HG03565 (cell line): Measurements from ENCODE around the gene GPER1.
"Not testable (repeated sequence)": the region's sequence is repeated elsewhere in the genome, so short reads cannot be mapped to it uniquely, and the experiment has no call there.

Source experiments
- ATAC-seq: cut with Tn5 transposase; IDR thresholded peaks from one replicate; pipeline ENCODE4 v1.9.1; 2021; ENCODE audit warnings: mild to moderate bottlenecking, moderate library complexity; ENCODE audit not compliant: unreplicated experiment

GPER1 gene

GRCh38 chr7:1087952-1088920, at the start of gene GPER1:
Gene GPER1 (plus strand): TSS chr7:1088113. CDS start chr7:1091729, 3,616 bp downstream.
- no peak for ATAC-seq

- not testable (repeated sequence) for ATAC-seq
Measured at GRCh38 chr7:1040233-1040632, 47.7 kb upstream of the GPER1 start.

- no peak for ATAC-seq
Measured at GRCh38 chr7:1040790-1041189, 47.1 kb upstream of the GPER1 start.

GRCh38 chr7:1041551-1042491, 46.1 kb upstream of the GPER1 start:
- ATAC-seq, result no peak

DNA sequence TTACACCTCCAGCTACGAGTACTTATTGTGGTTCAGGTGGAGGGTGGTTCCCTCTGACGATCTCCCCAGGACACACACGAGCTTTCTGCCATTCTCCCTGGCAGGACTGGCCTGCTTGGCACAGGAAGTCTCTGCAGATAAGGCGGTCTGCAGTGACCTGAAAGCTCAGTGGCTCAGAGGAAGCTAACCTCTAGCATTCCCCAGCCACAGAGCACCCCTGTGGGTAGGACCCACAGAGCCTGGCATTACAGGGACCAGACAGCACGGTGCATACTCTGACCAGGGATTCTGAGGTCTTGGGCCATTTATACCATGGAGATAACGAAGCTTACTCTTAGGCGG, 45.5 kb upstream of the GPER1 start:
- no peak for ATAC-seq

- no peak for ATAC-seq
Measured at GRCh38 chr7:1043552-1044188, 44.2 kb upstream of the GPER1 start.

DNA sequence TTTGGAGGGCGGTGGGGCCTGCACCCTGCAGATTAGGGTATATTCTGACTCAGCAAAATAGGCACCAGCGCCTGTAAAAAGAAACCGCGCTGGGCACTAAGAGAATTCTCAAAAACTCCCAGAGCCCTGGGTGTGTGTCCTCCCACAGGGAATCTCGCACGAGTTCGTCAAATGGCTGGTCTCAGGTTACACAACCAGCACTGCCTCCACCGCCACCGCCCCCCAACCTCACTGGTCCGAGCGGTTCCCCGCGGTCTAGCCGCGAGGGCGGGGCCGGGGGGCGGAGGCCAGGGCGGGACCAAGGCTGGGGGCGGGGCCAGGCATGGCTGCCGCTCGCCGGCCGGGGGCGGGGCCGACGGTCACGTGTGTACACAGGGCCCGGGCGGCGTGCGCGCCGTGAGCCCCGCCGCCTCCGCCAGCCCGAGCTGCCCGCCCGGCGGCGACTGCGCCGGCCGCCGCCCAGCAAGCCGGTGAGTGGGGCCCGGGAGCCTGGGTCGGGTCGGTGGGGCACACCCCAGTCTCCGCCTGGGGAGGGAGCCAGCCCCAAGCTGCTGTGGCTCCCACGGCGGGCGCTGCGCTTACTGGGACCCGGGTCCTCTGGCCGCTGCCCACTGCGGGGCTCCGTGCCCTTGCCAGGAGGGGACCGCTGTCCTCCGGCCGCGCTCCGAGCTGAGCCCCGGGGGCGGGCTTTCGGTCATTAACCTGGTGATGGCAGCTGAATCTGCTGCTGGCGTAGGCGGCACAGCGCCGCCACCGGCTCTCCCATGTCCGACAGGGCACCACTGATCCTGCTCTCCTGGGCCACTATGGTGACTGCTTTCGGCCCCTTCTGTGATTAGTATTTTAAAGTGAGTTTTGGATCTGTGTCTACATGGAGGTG, 43.5 kb upstream of the GPER1 start, which contains the start of gene GPR146:
GPR146 (plus strand) TSS at position 358 of the 880 bp plus-strand sequence. CDS start 12,970 bp downstream, outside the sequence.
- peak; percentile 64 for ATAC-seq

- ATAC-seq, result no peak
Measured at GRCh38 chr7:1045069-1046063, 42.5 kb upstream of the GPER1 start.

- ATAC-seq, result no peak
Measured at GRCh38 chr7:1046722-1047679, 40.9 kb upstream of the GPER1 start.

DNA sequence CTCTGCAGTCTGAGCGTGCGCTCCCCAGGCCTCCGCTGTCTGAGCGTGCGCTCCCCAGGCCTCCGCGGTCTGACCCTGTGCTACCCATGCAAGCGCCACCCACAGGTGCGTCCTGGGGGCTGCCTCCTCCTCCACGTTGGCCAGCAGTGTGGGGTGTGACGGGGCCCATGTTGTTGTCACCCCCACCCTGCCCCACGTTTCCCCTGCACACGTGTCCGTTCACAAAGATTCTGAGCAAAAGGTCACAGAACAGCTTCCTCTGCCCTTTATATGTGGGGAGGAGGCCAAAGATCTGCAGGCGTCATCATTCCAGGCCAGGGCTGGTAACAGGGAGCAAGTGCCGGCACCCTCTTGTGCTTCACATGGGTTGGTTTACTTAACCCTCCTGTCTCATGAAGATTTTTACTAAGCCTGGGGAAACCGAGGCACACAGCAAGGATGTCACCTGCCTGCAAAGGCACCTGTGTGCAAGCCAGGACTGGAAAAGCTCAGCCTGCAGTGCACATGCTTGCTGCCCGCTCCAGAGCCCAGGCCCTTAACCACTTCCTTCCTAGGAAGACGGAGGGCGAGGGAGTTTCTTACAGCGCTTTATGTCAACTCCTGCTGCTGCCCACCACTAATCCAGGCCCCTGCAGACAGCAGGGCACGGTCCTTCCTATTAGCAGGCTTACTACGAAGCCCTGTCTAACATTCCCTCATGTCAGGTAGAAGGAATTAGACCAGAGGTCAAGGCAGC, 38.7 kb upstream of the GPER1 start:
- no peak for ATAC-seq

DNA sequence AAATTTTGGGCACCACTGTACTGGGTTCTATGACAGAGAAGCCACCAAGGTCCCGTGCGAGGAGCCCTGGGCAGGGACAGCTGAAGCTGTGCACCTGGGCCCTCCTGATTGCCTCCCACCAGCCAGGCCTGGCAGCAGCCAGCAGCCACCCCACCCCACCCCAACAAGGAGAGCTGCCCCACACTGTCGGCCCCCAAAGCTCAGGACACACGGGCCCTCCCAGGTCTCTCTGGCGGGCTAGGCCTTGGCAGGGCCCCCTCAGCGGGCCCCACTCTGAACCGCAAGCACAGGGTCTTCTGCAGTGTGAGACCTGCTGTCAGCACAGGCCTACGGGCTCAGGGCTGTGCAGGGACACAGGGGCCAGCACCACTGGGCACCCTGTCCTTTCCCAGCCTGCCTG, 38.1 kb upstream of the GPER1 start:
- ATAC-seq, result no peak

DNA sequence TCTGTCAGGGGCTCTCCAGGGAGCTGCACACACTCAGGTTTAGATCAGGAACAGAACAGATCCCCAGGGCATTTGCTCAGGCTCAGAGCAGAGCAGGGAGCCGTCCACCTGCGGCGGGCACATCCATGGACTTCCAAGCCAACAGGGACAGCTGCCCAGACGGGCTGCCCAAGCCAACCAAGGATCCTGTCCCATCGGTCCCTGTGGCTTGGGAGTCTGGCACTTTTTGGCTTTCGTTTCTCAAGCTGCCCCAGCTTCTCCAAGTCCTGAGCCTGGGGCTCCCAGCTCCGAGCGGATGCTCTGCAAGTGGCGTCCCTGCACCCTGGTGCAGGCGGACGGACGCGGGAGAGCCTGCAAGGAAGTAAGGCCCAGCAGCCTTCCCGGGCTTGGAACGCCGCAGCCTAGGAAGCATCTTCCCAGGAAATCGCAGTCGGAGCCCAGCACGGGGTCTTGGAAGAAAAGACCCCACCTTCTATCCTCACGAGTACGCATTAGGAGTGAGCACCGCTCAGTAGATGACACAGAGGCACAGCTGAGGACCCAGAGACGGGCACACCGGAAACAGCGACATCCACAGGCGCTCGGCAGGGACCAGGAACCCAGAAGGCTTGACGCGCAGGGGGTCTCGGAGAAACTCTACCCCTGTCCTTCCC, 37.5 kb upstream of the GPER1 start:
- no peak for ATAC-seq

GRCh38 chr7:1050956-1051690, 36.8 kb upstream of the GPER1 start:
- ATAC-seq, result no peak

DNA sequence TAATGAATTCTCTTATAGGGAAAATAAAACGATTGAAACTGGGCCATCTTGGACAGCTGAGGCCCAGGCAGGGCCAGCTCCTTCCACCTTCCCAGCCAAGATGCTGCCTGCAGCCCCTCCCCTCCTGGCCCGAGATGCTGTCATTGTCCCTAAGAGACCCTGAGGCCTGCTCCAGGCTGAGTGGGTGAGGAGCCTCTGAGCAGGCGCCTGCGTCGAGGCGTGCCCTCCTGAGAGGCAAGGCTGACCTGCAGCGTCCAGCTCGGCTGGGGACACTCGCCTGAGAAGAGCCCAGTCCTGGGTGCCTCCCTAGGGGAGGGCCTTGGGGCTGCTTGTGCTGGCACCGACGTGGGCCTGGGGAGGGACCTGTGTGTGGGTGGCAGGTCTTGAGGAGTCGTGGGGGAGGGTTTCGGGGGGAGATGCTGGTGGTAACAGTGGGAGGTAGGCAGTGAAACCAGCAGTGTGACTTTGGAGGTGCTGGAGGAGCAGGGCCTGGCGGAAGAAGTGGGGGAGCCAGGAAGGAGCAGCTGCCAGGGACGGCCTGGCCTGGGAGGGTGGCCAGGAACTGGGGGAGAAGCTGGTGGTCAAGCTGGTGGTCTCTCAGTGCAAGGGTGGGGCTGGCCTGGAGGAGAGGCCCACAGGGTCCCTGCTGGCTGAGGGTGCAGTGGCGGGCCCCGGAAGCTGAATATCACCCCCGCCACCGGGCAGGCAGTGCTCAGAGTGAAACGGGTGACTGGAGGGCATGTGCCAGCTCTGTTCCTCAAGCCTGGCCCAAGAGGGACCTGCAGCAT, 35.7 kb upstream of the GPER1 start:
- no peak for ATAC-seq

DNA sequence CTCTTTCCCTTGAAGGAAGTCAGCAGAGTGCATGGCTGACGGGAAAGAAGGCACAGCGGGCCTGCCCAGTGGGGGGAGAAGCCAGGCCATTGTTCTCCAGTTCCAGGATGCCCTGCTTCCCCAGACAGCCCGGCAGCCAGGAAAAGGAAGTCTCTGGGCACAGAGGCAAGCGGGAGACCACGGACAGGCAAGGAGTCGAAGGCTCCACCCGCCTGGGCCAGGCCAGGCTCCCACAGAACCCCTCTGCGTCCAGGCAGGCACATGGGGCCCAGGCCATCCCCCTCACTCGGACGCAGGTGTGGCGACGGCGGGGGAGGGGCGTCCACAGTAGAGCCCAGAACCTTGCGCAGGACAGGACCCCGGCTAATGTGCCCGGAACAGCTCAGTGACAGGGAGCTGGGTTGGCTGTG, 34.9 kb upstream of the GPER1 start:
- no peak for ATAC-seq
